C4-2B (cell line): ENCODE data around the gene ERVK3-1.
A peak's percentile ranks its signal among the peaks of the same experiment; 100 is the strongest.

Source experiments
- H3K27ac ChIP-seq: fragments of 450-650 bp; 2 replicates; pipeline ENCODE4 v1.5.1; 2017
- ZFX ChIP-seq: fragments of 450-650 bp; IDR thresholded peaks from 2 replicates; pipeline ENCODE4 v1.6.1; 2017
- TF ChIP-seq, protein P1 (sequence below): fragments of 450-650 bp; conservative IDR thresholded peaks from 2 replicates; pipeline ENCODE4 v1.5.1; 2017; ENCODE audit warnings: mild to moderate bottlenecking

ERVK3-1 gene

GRCh38 chr19:58319241-58319640 is 14.1 kb downstream of the ERVK3-1 start:
- TF ChIP-seq, protein P1, sequence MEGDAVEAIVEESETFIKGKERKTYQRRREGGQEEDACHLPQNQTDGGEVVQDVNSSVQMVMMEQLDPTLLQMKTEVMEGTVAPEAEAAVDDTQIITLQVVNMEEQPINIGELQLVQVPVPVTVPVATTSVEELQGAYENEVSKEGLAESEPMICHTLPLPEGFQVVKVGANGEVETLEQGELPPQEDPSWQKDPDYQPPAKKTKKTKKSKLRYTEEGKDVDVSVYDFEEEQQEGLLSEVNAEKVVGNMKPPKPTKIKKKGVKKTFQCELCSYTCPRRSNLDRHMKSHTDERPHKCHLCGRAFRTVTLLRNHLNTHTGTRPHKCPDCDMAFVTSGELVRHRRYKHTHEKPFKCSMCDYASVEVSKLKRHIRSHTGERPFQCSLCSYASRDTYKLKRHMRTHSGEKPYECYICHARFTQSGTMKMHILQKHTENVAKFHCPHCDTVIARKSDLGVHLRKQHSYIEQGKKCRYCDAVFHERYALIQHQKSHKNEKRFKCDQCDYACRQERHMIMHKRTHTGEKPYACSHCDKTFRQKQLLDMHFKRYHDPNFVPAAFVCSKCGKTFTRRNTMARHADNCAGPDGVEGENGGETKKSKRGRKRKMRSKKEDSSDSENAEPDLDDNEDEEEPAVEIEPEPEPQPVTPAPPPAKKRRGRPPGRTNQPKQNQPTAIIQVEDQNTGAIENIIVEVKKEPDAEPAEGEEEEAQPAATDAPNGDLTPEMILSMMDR = no peak
- no peak for TF ChIP-seq ZFX
- H3K27ac ChIP-seq = no peak overlapping the region

- no peak for TF ChIP-seq ZFX
- TF ChIP-seq, protein P1 = no peak
- H3K27ac ChIP-seq = no peak overlapping the region
Observed at GRCh38 chr19:58325311-58326022, 20.3 kb downstream of the ERVK3-1 start.

DNA sequence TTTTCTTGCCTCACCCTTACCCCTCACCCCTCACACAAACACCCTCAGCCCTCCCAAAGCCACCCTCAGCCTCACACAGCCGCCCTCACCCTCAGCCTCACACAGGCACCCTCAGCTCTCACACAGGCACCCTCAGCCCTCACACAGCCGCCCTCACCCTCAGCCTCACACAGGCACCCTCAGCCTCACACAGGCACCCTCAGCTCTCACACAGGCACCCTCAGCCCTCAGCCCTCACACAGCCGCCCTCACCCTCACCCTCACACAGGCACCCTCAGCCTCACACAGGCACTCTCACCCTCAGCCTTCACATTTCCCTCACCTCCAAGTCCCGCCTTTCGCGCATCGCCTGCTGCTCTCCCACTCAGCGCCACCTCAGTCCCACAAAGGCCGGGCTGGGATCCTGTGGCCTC is 21.3 kb downstream of the ERVK3-1 start:
- peak overlapping the region; percentile 80 for H3K27ac ChIP-seq
- TF ChIP-seq ZFX = no peak
- TF ChIP-seq, protein P1 = no peak

GRCh38 chr19:58326914-58327726 is 21.9 kb downstream of the ERVK3-1 start, which contains the start of gene ZSCAN22:
TSS of gene ZSCAN22 (plus strand) at chr19:58326994. CDS start at chr19:58334803, 7,809 bp downstream.
- peak within 1 kb of the TSS; percentile 80 for H3K27ac ChIP-seq
- peak; percentile 73 for TF ChIP-seq ZFX
- TF ChIP-seq, protein P1 = no peak

DNA sequence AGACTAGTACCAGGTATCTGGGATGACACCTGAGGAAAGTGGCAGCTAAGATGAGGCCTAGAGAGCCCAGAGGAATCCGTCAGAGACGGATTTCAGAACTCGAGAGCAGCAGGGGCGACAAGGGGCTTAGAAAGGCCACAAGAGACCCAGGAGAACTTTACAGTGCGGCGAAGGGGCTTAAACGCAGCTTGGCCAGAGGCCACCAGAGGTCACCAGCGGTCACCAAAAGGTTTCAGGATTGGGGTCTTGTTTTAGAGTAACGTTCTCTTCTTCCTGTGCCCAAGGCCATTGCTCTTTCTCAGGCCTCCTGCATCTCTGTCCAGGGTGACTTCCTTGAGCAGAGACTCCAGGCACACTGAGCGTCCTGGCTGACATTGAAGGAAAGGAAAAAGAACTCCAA is 23.8 kb downstream of the ERVK3-1 start:
- no peak for TF ChIP-seq ZFX
- TF ChIP-seq, protein P1 = no peak

DNA sequence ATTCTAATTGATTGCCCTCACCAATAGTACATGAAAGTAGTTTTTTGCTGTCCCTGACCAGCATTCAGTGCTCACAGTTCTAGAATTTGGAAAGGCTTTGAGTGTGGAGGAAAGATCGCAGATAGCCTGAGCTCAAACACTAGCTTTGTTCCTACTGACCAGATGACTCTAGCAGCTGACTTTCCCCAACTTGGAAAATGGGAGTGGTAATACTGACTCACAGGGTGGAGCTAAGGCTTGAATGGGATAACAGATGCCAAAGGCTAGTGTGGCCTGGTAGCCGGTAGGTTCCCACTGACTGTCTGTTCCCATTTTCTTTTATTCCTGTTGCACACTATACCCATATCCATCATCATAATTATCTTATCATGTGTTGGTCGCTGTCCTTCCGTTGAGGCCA is 25.3 kb downstream of the ERVK3-1 start:
- no peak overlapping the region for H3K27ac ChIP-seq

More for the DNA sequence above, 23.8 kb downstream of the ERVK3-1 start:
- H3K27ac ChIP-seq = no peak overlapping the region

More for the DNA sequence above, 25.3 kb downstream of the ERVK3-1 start:
- TF ChIP-seq, protein P1 = no peak
- TF ChIP-seq ZFX = 0 out of 2 replicates have a peak, but pooled peaks have one; percentile 5
